HepG2 (cell line): ENCODE data around the gene ZCCHC24. TPM values are rescaled to one million over a fixed set of nuclear protein-coding genes. Genes with fewer than 3 reads are reported as not detected.
A peak's percentile ranks its signal among the peaks of the same experiment; 100 is the strongest.

Source experiments
- CBX5 ChIP-seq: sonication (generic); formaldehyde crosslinking; IDR thresholded peaks from 2 replicates; pipeline ENCODE4 v1.4.0; 2020; ENCODE audit warnings: missing genetic modification reagents, borderline replicate concordance
- HMG20B ChIP-seq: conservative IDR thresholded peaks from 2 replicates; pipeline ENCODE4 v1.6.1; 2016; ENCODE audit warnings: missing genetic modification reagents, missing compliant biosample characterization
- NFYC ChIP-seq: IDR thresholded peaks from 2 replicates; pipeline ENCODE4 v1.6.1; 2016; ENCODE audit warnings: missing genetic modification reagents, missing compliant biosample characterization
- PCBP1 ChIP-seq: fragments of 200-400 bp; formaldehyde crosslinking; IDR thresholded peaks from 2 replicates; pipeline ENCODE4 v1.6.1; 2017; ENCODE audit warnings: mild to moderate bottlenecking, low read depth, low read length, borderline replicate concordance
- PRMT3 ChIP-seq: sonication (generic); formaldehyde crosslinking; IDR thresholded peaks from 2 replicates; pipeline ENCODE4 v1.8.1; 2022; ENCODE audit warnings: low read depth, mild to moderate bottlenecking, moderate library complexity, missing genetic modification reagents, borderline replicate concordance
- SCMH1 ChIP-seq: sonication (generic); formaldehyde crosslinking; IDR thresholded peaks from 2 replicates; pipeline ENCODE4 v1.9.0; 2021; ENCODE audit warnings: missing genetic modification reagents, mild to moderate bottlenecking, borderline replicate concordance
- SP2 ChIP-seq: sonication (generic); formaldehyde crosslinking; IDR thresholded peaks from 2 replicates; pipeline ENCODE4 v1.5.1; 2020; ENCODE audit warnings: mild to moderate bottlenecking, missing genetic modification reagents
- SP5 ChIP-seq: IDR thresholded peaks from 2 replicates; pipeline ENCODE4 v1.6.1; 2016; ENCODE audit warnings: low read depth, borderline replicate concordance
- STAG1 ChIP-seq: sonication (generic); formaldehyde crosslinking; IDR thresholded peaks from 2 replicates; pipeline ENCODE4 v1.4.0; 2020; ENCODE audit warnings: missing genetic modification reagents
- TCF12 ChIP-seq, 2 experiments: fragments of 450-650 bp in 1 of 2; sonication (generic) in 1 of 2; formaldehyde crosslinking in 1 of 2; IDR thresholded peaks; 2 replicates each; pipeline versions ENCODE4 v1.6.1 to v1.8.0; 2017 to 2022; ENCODE audit warnings: antibody characterized with exemption in 1 of 2, mild to moderate bottlenecking in 1 of 2, missing genetic modification reagents in 1 of 2, moderate library complexity in 1 of 2
- ZNF160 ChIP-seq: sonication (generic); formaldehyde crosslinking; IDR thresholded peaks from 2 replicates; pipeline ENCODE4 v1.8.0; 2022; ENCODE audit warnings: mild to moderate bottlenecking, inconsistent platforms, missing genetic modification reagents
- ZNF235 ChIP-seq: sonication (generic); formaldehyde crosslinking; IDR thresholded peaks from 2 replicates; pipeline ENCODE4 v1.8.1; 2023; ENCODE audit warnings: mild to moderate bottlenecking, missing genetic modification reagents, borderline replicate concordance
- ZNF460 ChIP-seq: sonication (generic); formaldehyde crosslinking; IDR thresholded peaks from 2 replicates; pipeline ENCODE4 v1.5.1; 2020; ENCODE audit warnings: missing genetic modification reagents, mild to moderate bottlenecking, borderline replicate concordance
- ZNF644 ChIP-seq: IDR thresholded peaks from 2 replicates; pipeline ENCODE4 v1.6.1; 2016; ENCODE audit warnings: low read depth
- ZNF781 ChIP-seq: sonication (generic); formaldehyde crosslinking; IDR thresholded peaks from 2 replicates; pipeline ENCODE4 v1.5.1; 2020; ENCODE audit warnings: borderline replicate concordance, mild to moderate bottlenecking, missing genetic modification reagents; ENCODE audit errors: not compliant biosample characterization
- ZSCAN30 ChIP-seq: sonication (generic); formaldehyde crosslinking; IDR thresholded peaks from 2 replicates; pipeline ENCODE4 v1.5.0; 2020; ENCODE audit warnings: mild to moderate bottlenecking, missing genetic modification reagents
- polyA plus RNA-seq, 8 experiments: library from polyadenylated mRNA; depleted of rRNA in 3 of 8; stranded (reverse) in 7 of 8; unstranded in 1 of 8; fragments of >200 nt; fragmentation: Illumina TruSeq in 4 of 8; extraction: Trizol in 4 of 8; gene quantifications; 2 replicates each; pipeline versions ENCODE4 v1.2.1 to v1.2.3, GENCODE V29; 2011 to 2016; ENCODE audit warnings: low read depth in 4 of 8, missing spikeins in 1 of 8, mixed read lengths in 1 of 8; ENCODE audit not compliant: insufficient read depth in 1 of 8
- total RNA-seq, 5 experiments: library from RNA; depleted of rRNA; stranded (reverse); fragments of >200 nt; fragmentation: Illumina TruSeq; extraction: Trizol; gene quantifications; 2 replicates each; pipeline ENCODE4 v1.2.3, GENCODE V29; 2016; ENCODE audit warnings: low read depth in 1 of 5
- TF ChIP-seq, protein P1 (sequence below): sonication (generic); formaldehyde crosslinking; IDR thresholded peaks from 2 replicates; pipeline ENCODE4 v1.8.1; 2022; ENCODE audit warnings: mild to moderate bottlenecking, missing genetic modification reagents
- TF ChIP-seq, protein P2 (sequence below): sonication (generic); formaldehyde crosslinking; IDR thresholded peaks from 2 replicates; pipeline ENCODE4 v1.4.0; 2020; ENCODE audit warnings: missing genetic modification reagents, borderline replicate concordance
- TF ChIP-seq, protein P3 (sequence below): sonication (generic); formaldehyde crosslinking; IDR thresholded peaks from 2 replicates; pipeline ENCODE4 v1.4.0; 2020; ENCODE audit warnings: mild to moderate bottlenecking, missing genetic modification reagents
- TF ChIP-seq, protein P4 (sequence below): sonication (generic); formaldehyde crosslinking; IDR thresholded peaks from 2 replicates; pipeline ENCODE4 v1.5.0; 2020; ENCODE audit warnings: mild to moderate bottlenecking, missing genetic modification reagents

The ZCCHC24 gene
- total and polyA plus RNA-seq, 2 of the 13 experiments (the other 11 are each of a cell fraction or from before 2014, with no cell fraction given): 3.1 to 7.9 TPM

DNA sequence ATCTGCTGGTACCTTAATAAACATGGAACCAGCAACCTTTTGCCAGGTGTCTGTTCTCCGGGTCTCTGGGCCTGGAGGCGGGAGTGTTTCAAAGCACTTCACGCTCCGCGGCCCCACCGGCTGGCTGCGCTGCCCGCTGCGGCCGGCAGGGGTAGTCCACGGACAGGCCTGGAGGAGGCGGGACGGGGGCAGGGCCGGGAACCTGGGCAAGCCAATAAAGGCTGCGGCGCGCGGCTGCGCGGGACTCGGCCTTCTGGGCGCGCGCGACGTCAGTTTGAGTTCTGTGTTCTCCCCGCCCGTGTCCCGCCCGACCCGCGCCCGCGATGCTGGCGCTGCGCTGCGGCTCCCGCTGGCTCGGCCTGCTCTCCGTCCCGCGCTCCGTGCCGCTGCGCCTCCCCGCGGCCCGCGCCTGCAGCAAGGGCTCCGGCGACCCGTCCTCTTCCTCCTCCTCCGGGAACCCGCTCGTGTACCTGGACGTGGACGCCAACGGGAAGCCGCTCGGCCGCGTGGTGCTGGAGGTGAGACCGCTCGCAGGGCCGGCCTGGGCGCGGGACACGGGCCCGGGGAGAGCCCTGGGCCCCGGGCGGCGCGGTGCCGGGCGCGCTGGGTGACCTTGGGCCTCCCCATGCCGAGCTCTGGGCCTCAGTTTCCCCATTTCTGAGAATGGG is 98.1 kb downstream of the ZCCHC24 start, which contains the start of gene PPIF (continued):
- TF ChIP-seq, protein P1, sequence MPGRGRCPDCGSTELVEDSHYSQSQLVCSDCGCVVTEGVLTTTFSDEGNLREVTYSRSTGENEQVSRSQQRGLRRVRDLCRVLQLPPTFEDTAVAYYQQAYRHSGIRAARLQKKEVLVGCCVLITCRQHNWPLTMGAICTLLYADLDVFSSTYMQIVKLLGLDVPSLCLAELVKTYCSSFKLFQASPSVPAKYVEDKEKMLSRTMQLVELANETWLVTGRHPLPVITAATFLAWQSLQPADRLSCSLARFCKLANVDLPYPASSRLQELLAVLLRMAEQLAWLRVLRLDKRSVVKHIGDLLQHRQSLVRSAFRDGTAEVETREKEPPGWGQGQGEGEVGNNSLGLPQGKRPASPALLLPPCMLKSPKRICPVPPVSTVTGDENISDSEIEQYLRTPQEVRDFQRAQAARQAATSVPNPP (CRISPR knock-in tag): peak; percentile 73
- TF ChIP-seq PRMT3: peak; percentile 72; the same call in 1 of the 2 replicates
- TF ChIP-seq ZNF781: no peak
- peak; percentile 66 for TF ChIP-seq SP2
- no peak for TF ChIP-seq ZSCAN30 (CRISPR knock-in tag)
- TF ChIP-seq ZNF644 (CRISPR knock-in tag): no peak
- no peak; the same call in 1 of the 2 replicates for TF ChIP-seq ZNF235
- TF ChIP-seq, protein P2, sequence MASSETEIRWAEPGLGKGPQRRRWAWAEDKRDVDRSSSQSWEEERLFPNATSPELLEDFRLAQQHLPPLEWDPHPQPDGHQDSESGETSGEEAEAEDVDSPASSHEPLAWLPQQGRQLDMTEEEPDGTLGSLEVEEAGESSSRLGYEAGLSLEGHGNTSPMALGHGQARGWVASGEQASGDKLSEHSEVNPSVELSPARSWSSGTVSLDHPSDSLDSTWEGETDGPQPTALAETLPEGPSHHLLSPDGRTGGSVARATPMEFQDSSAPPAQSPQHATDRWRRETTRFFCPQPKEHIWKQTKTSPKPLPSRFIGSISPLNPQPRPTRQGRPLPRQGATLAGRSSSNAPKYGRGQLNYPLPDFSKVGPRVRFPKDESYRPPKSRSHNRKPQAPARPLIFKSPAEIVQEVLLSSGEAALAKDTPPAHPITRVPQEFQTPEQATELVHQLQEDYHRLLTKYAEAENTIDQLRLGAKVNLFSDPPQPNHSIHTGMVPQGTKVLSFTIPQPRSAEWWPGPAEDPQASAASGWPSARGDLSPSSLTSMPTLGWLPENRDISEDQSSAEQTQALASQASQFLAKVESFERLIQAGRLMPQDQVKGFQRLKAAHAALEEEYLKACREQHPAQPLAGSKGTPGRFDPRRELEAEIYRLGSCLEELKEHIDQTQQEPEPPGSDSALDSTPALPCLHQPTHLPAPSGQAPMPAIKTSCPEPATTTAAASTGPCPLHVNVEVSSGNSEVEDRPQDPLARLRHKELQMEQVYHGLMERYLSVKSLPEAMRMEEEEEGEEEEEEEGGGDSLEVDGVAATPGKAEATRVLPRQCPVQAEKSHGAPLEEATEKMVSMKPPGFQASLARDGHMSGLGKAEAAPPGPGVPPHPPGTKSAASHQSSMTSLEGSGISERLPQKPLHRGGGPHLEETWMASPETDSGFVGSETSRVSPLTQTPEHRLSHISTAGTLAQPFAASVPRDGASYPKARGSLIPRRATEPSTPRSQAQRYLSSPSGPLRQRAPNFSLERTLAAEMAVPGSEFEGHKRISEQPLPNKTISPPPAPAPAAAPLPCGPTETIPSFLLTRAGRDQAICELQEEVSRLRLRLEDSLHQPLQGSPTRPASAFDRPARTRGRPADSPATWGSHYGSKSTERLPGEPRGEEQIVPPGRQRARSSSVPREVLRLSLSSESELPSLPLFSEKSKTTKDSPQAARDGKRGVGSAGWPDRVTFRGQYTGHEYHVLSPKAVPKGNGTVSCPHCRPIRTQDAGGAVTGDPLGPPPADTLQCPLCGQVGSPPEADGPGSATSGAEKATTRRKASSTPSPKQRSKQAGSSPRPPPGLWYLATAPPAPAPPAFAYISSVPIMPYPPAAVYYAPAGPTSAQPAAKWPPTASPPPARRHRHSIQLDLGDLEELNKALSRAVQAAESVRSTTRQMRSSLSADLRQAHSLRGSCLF (CRISPR knock-in tag): no peak
- TF ChIP-seq SCMH1 (CRISPR knock-in tag): no peak
- TF ChIP-seq STAG1: peak; percentile 54; the same call in 1 of the 2 replicates
- peak; percentile 61 for TF ChIP-seq ZNF160 (CRISPR knock-in tag)
- no peak for TF ChIP-seq CBX5 (CRISPR knock-in tag)
- TF ChIP-seq PCBP1: no peak
- TF ChIP-seq SP5: peak; percentile 69
- peak; percentile 57 for TF ChIP-seq NFYC (CRISPR knock-in tag)
- TF ChIP-seq, protein P3, sequence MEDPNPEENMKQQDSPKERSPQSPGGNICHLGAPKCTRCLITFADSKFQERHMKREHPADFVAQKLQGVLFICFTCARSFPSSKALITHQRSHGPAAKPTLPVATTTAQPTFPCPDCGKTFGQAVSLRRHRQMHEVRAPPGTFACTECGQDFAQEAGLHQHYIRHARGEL (CRISPR knock-in tag): 0 out of 2 replicates have a peak, but pooled peaks have one; percentile 29
- peak; percentile 18; the same call in 1 of the 2 replicates for TF ChIP-seq HMG20B (CRISPR knock-in tag)
- TF ChIP-seq TCF12 (IDR thresholded peaks at IDR 0.05): no peak
- no peak for TF ChIP-seq TCF12 (CRISPR knock-in tag; IDR thresholded peaks at IDR 0.05)
- TF ChIP-seq ZNF460 (CRISPR knock-in tag): no peak
- TF ChIP-seq, protein P4, sequence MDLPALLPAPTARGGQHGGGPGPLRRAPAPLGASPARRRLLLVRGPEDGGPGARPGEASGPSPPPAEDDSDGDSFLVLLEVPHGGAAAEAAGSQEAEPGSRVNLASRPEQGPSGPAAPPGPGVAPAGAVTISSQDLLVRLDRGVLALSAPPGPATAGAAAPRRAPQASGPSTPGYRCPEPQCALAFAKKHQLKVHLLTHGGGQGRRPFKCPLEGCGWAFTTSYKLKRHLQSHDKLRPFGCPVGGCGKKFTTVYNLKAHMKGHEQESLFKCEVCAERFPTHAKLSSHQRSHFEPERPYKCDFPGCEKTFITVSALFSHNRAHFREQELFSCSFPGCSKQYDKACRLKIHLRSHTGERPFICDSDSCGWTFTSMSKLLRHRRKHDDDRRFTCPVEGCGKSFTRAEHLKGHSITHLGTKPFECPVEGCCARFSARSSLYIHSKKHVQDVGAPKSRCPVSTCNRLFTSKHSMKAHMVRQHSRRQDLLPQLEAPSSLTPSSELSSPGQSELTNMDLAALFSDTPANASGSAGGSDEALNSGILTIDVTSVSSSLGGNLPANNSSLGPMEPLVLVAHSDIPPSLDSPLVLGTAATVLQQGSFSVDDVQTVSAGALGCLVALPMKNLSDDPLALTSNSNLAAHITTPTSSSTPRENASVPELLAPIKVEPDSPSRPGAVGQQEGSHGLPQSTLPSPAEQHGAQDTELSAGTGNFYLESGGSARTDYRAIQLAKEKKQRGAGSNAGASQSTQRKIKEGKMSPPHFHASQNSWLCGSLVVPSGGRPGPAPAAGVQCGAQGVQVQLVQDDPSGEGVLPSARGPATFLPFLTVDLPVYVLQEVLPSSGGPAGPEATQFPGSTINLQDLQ (CRISPR knock-in tag): peak; percentile 89; the same call in 1 of the 2 replicates
